AG04450 (cell line): ENCODE data around the gene LMAN1L. TPM values are rescaled to one million over a fixed set of nuclear protein-coding genes. Genes with fewer than 3 reads are reported as not detected.
A peak's percentile ranks its signal among the peaks of the same experiment; 100 is the strongest.

Experiments used
- CTCF ChIA-PET: fragments of 300-600, 350-600 bp; formaldehyde crosslinking; extraction: SDS; loops from one replicate; lab custom pipeline; 2022; ENCODE audit warnings: antibody characterized with exemption, inconsistent platforms; lab: Charles Lee
- POLR2A ChIA-PET: fragments of 350-600 bp; formaldehyde crosslinking; extraction: SDS; loops from one replicate; lab custom pipeline; 2021; ENCODE audit warnings: antibody characterized with exemption, inconsistent platforms; lab: Yijun Ruan, JAX
- DNase-seq: peaks from one replicate; pipeline ENCODE4 v3.0.0-alpha.2; 2011; ENCODE audit warnings: low read depth, low spot score
- H3K27ac ChIP-seq: one replicate; pipeline ENCODE4 v1.5.1; 2012; ENCODE audit warnings: low read depth, low read length, control low read depth
- H3K27me3 ChIP-seq: one replicate; pipeline ENCODE4 v1.6.0; 2012; ENCODE audit warnings: low read length; ENCODE audit not compliant: control insufficient read depth, insufficient read depth
- H3K4me3 ChIP-seq: 2 replicates; pipeline ENCODE4 v1.5.1; 2011; ENCODE audit warnings: mild to moderate bottlenecking, low read depth, low read length, control low read depth
- H3K9me3 ChIP-seq: 2 replicates; pipeline ENCODE4 v1.5.1; 2012; ENCODE audit warnings: low read length; ENCODE audit not compliant: control insufficient read depth, insufficient read depth
- polyA plus RNA-seq: library from polyadenylated mRNA; depleted of rRNA; stranded (reverse); fragments of >200 nt; gene quantifications from 2 replicates; pipeline ENCODE4 v1.2.3, GENCODE V29; 2011
- TF ChIP-seq, protein P1 (sequence below): IDR thresholded peaks from 2 replicates; pipeline ENCODE4 v1.5.1; 2011; ENCODE audit warnings: low read depth, low read length, control low read depth, inconsistent platforms

The LMAN1L gene
- polyA plus RNA-seq, 1 experiment = not detected

DNA sequence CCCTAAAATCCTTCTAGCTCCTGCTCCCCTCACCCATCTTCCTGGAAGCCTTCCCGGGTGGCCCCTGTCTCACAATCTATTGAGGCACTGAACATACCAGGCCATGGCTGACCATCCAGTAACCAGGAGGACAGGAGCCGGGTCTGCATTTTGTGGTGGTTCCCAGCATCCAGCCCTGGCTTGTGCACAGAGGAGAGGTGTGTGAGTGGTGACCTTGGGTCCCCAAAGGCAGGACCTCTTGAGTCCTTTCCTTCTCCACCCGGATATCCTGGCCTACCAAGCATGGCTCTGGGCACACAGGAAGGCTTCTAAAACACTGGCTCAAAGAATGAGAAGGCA is 22.9 kb upstream of the LMAN1L start:
- H3K27ac ChIP-seq = peak overlapping the region; percentile 88
- ChIA-PET CTCF (interaction anchor here (1.8 kb wide), 1 partner anchor 21 kb away, joined by 5 read pairs; no protein-coding TSS in a partner anchor), POLR2A (no interaction called here)
- no peak for DNase-seq
- TF ChIP-seq, protein P1, sequence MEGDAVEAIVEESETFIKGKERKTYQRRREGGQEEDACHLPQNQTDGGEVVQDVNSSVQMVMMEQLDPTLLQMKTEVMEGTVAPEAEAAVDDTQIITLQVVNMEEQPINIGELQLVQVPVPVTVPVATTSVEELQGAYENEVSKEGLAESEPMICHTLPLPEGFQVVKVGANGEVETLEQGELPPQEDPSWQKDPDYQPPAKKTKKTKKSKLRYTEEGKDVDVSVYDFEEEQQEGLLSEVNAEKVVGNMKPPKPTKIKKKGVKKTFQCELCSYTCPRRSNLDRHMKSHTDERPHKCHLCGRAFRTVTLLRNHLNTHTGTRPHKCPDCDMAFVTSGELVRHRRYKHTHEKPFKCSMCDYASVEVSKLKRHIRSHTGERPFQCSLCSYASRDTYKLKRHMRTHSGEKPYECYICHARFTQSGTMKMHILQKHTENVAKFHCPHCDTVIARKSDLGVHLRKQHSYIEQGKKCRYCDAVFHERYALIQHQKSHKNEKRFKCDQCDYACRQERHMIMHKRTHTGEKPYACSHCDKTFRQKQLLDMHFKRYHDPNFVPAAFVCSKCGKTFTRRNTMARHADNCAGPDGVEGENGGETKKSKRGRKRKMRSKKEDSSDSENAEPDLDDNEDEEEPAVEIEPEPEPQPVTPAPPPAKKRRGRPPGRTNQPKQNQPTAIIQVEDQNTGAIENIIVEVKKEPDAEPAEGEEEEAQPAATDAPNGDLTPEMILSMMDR = no peak
- H3K4me3 ChIP-seq = no peak overlapping the region
- no peaks in the 10 kb centered on the region for H3K27me3 ChIP-seq
- no peaks in the 10 kb centered on the region for H3K9me3 ChIP-seq

DNA sequence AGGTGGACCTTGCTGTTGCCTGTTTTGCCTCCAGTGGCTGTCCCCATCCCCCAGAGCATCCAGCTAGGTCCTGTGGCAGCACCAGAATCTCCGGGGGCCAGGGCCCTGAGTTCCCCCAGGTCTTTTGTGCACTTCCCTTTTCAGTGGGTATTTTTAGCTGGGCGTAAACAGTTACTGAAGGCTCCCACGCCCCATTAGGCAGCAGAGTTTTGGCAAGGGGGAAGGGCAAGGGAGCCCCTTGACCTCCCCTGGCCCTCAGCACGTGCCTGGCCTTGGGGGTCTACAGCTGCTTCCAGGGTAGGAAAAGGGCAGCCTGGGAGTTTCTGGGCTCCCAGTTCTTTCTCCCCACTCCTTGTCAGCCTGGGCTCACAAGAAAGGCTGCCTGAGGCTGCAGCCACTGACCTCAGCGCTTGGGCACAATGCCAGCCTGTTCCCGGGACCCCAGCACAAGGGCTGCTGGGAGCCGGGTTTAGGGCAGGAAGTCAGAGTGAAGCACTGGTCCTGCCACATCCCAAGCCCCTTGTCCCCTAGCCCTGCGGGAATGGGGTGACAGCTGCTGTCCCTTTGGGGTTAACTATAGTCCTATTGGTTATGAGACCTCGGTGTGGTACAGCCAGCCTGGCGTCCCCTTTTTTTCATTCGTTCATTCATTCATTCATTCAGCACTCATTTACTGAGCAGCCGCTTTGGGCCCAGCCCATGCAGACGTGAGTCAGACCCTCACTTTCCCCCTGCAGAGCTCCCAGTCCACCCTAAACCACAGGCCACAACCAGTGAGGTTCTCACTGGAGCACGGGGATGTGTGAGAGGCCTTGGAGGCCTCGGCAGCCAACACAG is 22.3 kb upstream of the LMAN1L start:
- Histone ChIP-seq H3K27ac (peak overlapping the region; percentile 88), H3K27me3 (no peaks in the 10 kb centered on the region), H3K9me3 (no peaks in the 10 kb centered on the region), H3K4me3 (no peak overlapping the region)
- peak; percentile 45 for DNase-seq
- ChIA-PET CTCF (interaction anchor here (1.1 to 1.8 kb wide), 2 partner anchors 10 to 21 kb away, joined by 5 read pairs; no protein-coding TSS in a partner anchor), POLR2A (interaction anchor here (0.5 kb wide), 1 partner anchor 356 kb away, joined by 5 read pairs; no protein-coding TSS in a partner anchor)
- TF ChIP-seq, protein P1 = no peak

DNA sequence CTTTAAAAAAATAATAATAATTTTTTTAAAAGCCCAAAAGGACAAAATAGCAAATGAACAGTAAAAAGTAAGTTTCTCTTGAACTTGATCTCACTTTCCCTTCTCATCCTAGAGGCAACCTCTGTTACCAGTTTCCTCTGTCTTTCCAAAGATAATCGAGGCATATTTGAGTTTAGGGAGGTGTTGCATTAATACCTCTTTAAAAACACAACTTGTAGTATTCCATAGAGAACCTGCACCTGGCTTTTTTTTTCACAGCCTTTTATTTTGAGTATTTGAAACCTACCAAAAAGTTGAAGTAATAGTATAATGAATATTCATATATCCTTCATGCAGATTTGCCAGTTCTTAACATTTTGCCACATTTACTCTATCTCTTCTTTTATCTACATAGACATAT is 21.6 kb upstream of the LMAN1L start:
- H3K27ac ChIP-seq = no peak overlapping the region
- no peaks in the 10 kb centered on the region for H3K27me3 ChIP-seq
- no peaks in the 10 kb centered on the region for H3K9me3 ChIP-seq
- TF ChIP-seq, protein P1 = no peak
- no peak overlapping the region for H3K4me3 ChIP-seq
- ChIA-PET CTCF (interaction anchor here (1.1 to 4.0 kb wide), 3 partner anchors 9 to 22 kb away, joined by 5 to 21 read pairs (median 5); no protein-coding TSS in a partner anchor), POLR2A (interaction anchor here (0.5 kb wide), 1 partner anchor 356 kb away, joined by 5 read pairs; no protein-coding TSS in a partner anchor)
- DNase-seq = no peak

DNA sequence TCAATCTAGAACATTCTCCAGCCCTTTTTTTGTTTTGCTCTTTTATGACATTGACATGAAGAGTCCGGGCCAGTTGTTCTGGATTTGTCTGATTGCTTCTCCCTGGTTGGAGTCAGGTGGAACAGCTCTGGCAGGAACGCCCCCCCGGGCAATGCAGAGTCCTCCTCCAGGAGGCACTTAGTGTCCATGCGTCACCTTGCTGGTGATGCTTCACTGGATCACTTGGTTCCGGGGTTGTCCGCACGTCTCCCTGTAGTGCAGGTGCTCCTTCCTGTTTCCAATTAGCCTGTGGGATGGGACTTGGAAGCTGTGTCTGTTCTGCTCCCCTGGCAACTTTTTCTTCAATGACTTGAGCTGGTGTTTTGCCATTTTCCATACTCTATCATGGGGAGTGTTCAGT is 21.0 kb upstream of the LMAN1L start:
- no peak overlapping the region for H3K27ac ChIP-seq
- H3K9me3 ChIP-seq = no peaks in the 10 kb centered on the region
- POLR2A ChIA-PET = interaction anchor here (0.6 kb wide), 1 partner anchor 210 kb away, joined by 10 read pairs; no protein-coding TSS in a partner anchor
- TF ChIP-seq, protein P1 = no peak
- CTCF ChIA-PET = interaction anchor here (1.0 to 4.0 kb wide), 4 partner anchors 9 to 160 kb away, joined by 3 to 21 read pairs (median 8); no protein-coding TSS in a partner anchor
- DNase-seq = no peak
- no peak overlapping the region for H3K4me3 ChIP-seq
- no peaks in the 10 kb centered on the region for H3K27me3 ChIP-seq
